ENCODE measurements around the gene GALNT10.

GALNT10 gene

DNA sequence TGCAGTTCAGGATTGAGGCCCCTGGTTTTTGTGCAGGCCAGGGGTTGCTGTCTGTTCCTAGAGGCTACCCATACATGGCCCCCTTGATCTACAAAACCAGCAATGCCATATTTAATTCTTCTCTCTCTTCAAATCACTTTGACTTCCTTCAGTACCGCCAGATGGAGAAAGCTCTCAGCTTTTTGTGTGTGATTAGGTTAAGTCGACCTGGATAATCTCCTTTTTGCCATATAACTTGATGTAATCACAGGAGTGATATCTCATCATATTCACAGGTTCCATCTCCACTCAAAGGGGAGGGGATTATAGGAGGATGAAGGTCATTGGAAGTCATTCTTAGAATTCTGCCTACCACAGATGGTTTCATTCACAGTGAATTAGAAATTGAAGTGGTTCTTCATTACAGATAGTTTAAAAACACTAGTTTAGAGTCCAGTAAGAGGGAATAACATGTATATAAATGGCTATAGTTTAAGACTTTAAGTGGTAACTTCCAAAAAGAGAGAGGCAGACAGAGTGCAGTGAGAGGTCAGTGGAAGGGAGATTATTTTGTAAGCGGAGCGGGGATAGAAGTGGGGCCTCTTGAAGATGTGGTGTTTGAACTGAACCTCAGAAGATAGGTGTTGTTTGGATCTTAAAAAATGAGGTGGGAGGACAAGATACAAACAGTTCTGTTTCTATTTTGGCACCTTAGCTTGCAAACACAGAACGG is 85.9 kb downstream of the GALNT10 start:
- intact Hi-C loops (cut with DNase I), result no loop called here
- no peak for DNase-seq

DNA sequence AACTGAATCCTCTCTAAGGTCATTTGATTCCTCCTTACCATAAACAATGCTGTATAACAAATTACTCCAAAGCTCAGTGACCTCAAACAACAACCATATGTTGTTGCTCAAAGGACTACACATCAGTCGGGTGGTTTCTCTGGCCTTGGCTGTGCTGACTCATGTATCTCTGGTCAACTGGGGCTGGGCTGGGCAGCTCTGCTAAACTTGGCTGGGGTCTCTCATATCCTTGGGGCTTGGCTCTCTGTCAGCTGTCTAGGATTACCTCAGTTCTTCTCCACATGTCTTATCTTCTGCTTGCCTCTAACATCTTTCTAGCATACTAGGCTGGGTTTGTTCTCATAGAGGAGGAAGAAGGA is 86.4 kb downstream of the GALNT10 start:
- no peak for DNase-seq
- intact Hi-C loops (cut with DNase I), result no loop called here

DNA sequence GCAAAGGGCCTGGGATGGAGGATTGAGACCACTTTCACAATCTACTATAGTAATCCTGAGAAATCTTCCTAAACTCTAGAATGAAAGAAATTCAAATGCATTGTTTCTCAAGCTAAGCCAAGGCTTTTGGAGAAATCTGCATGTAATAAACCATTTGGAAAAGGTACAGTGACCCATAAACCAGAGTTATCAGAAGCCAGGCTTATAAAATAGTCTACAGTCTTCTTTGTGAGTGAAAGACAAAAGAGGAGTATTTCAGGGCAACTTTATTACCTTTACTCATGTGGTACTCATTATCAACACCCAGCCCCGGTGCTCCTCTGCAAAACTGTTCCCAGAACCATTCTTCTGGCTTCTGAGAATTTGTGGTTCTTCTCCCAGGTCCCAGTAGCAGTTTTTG is 87.0 kb downstream of the GALNT10 start:
- intact Hi-C loops (cut with DNase I), result no loop called here
- no peak for DNase-seq

DNA sequence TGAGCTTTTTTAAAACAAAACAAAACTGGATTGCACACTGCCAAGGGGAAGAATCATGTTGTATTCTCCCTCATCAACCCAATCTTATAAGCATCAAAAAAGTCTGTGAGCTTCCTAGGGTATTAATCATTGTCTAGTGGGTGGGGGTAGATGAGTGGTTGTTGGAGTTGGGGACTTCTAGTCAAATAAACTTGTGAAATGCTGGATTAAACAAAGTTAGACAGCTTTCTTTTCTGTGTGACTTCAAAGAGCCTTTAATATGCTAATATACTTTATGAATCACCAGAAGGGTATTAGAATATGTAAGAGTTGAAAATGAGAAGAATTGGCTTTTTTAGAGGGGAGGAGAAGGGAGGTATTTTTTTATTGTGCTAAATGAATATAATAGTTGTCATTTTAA is 87.7 kb downstream of the GALNT10 start:
- DNase-seq, result no peak
- intact Hi-C loops (cut with DNase I), result no loop called here

DNA sequence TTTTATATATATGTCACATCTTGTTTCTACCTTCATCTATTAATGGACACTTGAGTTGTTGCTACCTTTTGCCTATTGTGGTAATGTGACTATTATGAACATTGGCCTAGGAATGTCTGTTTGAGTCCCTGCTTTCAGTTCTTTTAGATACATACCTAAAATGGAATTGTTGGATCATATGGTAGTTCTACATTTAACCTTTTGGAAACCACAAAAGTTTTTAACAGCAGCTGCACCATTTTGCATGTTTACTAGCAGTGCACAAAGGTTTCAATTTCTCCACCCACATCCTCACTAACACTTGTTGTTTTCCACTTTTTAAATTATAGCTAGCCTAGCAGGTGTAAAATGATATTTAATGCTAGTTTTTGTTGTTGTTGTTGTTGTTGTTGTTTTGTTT is 88.4 kb downstream of the GALNT10 start:
- no peak for DNase-seq
- intact Hi-C loops (cut with DNase I), result no loop called here

DNA sequence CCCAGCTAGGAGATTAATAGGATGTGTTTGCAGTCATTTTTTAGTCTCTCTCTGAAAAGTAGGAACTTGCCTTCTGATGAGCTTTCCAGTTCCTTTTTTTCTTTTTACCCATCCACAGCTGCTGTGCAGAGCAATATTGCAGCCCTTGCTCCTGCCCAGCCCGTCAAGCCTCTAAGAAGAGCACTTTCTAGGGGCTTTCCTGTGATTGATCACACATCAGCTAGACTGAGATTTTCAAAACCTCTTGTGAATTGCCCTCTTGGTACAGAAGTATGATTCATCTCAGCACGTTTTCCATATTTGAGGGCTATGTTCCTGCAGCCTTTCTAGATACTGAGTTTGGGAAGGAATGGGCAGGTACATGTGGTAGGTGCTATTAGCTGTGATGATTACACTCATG is 93.9 kb downstream of the GALNT10 start:
- no peak for DNase-seq
- intact Hi-C loops (cut with DNase I), result no loop called here

DNA sequence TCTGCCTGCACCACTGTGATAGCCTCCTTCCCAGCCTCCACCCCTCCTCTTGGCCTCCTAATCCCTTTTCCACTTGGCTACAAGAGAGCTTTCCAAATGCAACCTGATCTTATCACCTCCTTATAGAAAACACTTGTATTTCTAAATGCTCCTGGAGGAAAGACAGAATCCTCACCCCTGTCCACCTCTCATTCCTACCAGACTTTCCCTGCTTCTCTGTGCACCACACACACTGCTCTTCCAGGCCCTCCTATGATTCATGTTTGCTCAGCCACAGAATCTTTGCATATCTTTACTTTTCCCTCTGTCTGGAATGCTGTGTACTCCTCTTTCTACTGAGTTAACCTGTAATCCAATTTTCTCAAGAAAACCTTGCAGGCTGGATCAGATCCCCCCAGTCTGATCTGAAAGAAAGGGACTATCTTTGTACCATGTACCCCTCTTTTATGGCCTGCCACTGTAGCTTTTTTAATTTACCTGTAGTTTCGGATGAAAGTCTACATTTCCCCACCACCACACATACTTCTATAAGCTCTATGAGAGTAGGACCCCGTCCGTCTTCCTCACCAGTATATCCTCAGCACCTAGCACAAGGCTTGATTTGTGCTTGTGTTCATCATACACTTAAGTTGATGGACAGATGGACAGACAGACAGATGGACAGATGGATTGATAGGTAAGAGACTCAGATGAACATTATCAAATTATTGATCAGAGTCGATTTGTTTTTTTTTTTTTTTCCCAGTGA is 95.3 kb downstream of the GALNT10 start:
- no peak for DNase-seq
- intact Hi-C loops (cut with DNase I), result no loop called here

DNA sequence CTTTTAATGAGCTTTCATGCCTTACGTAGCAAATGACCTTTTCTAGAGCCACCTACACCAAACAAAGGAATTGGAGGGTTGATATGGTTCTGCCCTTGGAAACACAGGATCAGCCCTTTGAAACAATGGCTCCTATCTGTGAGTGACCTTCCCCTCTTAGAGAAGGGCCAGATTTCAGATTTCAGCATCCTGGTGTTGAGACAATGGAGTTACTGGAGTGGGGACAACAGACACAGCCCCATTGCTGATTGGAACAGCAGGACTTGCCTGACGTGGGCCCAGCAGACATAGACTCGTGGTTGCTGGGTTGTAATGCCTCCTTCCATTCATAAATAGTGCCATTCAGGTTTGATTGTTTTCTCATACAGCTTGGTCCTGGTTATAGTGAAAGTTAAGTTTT is 96.0 kb downstream of the GALNT10 start:
- intact Hi-C loops (cut with DNase I), result no loop called here
- no peak for DNase-seq

DNA sequence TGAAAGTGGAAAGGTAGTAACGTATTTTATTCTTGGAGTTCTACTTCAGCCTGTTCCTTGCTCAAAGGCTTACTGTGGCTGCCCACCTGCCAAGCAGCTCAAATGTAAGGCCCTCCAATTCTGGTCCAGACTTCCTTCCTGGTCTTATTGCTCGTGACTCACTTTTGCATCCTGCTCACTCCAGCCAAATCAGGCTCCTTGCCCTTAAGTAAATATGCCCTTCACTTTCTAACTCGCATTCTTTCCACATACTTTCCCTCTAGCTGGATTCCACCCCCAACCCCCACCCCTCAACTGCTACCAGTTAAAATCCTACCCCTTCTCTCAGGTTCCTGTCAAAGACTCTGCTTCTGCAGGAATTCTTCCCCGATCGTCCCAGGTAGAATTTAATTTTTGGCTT is 96.6 kb downstream of the GALNT10 start:
- DNase-seq, result no peak
- intact Hi-C loops (cut with DNase I), result no loop called here

DNA sequence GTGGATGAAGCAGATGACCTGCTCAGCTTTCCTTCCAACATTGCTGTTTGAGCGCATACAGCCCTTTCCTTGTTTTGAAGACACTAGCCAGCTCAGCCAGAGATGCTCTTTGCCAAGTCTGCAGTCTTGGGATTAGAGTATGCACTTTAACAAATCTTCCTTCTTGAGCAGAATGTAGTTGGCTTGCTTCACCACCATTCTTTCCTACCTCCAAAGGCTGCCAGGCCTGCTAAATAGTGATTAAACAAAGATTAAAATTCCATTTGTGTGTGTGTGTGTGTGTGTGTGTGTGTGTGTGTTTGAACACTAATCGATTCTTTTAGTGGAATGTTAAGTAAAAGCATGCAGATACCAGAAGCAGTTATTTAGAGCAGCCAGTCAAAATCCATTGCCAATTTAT is 97.6 kb downstream of the GALNT10 start:
- DNase-seq, result peak in 11 of 42 donors; percentile 13 to 57 (median 33)
- intact Hi-C loops (cut with DNase I), result no loop called here

DNA sequence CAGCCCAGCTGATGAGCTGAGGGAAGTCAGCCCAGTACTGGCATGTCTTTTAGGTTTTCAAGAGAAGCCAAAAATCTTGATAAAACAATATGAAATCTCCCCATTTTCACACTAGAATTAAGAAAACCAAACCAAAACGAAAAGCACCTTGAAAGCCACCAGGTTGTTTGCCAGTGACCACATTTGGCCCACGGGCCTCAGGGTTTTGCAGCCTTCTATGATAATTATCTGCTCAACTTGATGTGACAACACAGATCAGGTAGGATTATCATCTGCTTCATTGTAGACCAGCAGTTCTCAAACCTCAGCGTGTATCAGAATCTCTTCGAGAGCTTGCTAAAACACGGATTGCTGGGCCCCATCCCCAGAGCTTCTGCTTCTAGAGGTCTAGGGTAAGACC is 101.4 kb downstream of the GALNT10 start:
- intact Hi-C loops (cut with DNase I), result no loop called here

DNA sequence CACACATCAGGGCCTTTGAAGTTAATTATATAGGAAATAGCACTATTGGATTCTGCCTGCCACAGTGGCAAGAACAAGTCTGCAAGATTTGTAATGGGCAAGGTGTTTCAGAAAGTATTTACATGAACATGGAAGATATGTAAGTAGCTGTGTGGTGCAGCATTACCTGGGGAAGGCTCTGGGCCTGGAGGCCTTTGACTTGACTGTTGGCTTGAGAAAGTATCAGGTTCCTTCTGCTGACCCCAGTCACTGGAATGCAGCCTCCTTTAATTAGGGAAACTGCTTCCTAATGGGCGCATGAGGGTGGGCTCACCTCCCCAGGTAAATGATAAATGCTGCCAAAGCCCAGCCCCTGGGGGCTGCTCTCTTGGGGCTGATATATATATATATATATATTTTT is 102.7 kb downstream of the GALNT10 start:
- intact Hi-C loops (cut with DNase I), result no loop called here
- no peak for DNase-seq

More for the DNA sequence above, 101.4 kb downstream of the GALNT10 start:
- DNase-seq, result no peak

DNA sequence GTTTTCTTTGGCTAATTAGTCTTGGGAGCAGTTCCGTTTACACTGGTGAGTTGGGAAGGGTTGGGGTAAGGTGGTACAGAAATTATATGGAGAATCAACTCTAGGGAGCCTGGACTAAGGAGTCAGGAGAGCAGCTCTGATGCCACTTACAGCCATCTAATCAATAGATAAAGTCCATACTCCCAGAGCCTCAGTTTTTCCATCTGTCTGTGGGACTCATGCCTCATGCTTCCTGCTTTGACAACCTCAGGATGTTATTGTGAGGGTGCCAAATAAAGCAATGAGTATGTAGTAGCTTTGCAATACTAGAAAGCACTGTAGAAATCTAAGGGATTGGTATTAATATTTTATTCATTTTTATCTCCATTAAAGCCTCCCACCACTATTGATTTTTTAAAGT is 105.0 kb downstream of the GALNT10 start:
- intact Hi-C loops (cut with DNase I), result no loop called here
- DNase-seq, result no peak

DNA sequence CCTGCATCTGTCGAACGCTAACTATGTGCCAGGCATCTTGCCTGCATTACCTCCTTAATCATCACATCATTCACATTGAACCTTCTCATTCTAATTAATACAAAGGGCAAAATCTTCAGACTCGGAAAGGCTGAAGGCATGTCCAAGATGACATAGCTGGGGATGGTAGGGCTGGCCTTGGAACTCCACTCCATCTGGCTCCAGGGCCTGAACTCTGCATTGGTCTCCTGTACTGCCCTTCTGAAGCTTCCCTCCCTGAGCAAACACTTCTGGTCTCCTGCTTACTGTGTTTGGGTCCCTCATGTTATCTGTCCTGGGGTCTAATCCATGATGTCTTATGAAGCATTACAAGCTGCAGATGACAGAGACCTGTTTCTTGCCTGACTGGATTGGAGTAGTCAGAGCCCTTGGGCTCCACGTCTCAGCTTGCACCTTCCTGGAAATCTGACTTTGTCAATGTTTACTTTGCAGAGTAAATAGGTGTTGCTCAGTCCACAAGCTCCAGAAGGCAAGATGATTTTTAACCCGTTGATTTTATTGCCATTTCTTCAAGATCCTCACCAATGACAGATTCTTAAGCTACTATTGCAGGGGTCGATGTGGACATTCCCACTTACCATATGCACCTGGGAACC is 106.1 kb downstream of the GALNT10 start:
- DNase-seq, result no peak
- intact Hi-C loops (cut with DNase I), result no loop called here

DNA sequence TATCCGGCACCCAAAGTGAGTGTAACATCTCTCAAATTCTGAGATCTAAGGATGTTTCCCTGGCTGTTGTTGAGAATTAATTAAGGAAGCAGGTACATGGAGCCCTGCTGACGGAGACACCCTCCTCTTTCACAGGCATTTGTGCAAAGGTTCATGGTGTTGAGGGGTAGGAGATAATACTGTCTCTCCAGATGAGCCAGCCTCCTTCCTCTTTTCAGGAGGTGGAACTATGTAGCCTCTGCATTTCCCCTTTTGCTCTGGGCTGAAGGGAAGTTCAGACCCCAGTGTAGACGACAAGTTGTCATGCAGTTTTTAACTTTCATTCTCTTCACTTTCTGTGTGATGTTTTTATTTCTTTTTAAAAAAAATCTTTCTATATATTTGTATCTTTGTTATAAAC is 107.5 kb downstream of the GALNT10 start:
- peak in 1 of 42 donors; percentile 39 for DNase-seq
- intact Hi-C loops (cut with DNase I), result no loop called here

DNA sequence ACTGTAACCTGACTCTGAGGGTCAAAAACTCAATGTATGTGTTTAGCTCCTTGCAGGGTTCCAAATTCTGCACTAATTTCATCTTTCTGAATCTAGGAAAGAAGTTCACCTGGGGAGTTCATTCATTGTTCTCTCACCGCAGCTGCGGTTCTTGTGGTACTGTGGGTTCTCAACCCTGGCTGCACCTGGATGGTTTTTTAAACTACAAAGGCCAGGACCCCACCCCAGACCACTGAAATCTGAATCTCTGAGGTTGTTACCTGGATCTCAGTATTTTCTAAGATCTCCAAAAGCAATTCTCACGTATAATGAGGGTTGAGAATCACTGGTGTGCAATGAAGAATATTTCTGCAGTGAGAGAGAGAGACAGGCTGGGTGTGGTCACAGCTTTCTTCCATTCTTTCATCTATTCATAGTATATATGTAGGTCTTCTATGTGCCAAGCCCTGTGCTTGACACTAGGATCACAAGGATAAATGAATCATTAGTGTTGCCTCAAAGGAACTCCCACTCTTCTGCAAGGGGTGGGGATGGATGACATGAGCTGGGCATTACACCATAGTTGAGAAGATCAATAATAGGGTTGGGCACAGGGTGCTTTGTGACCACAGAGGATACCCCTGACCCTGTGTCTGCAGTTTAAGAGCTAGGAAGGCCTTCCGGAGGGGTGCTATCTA is 109.8 kb downstream of the GALNT10 start:
- intact Hi-C loops (cut with DNase I), result no loop called here

DNA sequence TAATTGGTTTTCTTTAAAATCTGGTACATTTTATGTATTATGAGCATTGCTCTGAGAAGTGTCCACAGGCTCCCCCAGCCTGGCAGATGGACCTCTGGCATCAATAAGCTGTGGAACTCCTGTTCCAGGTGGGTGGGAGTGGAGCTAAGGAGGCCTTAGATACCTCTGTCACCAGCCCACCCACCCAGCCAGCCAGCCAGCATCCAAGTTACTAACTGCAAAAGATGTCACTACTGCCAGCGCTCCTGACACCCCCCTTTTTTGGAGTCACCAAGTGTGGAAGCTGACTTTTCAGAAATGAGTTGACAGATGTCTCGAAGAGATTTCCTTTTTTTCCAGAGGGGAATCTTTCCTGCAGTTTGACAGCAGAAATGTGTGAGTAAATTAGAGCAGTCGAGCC is 111.2 kb downstream of the GALNT10 start:
- intact Hi-C loops (cut with DNase I), result no loop called here
- peak in 19 of 42 donors; percentile 6 to 48 (median 24) for DNase-seq

More for the DNA sequence above, 109.8 kb downstream of the GALNT10 start:
- peak in 1 of 42 donors; percentile 5 for DNase-seq

DNA sequence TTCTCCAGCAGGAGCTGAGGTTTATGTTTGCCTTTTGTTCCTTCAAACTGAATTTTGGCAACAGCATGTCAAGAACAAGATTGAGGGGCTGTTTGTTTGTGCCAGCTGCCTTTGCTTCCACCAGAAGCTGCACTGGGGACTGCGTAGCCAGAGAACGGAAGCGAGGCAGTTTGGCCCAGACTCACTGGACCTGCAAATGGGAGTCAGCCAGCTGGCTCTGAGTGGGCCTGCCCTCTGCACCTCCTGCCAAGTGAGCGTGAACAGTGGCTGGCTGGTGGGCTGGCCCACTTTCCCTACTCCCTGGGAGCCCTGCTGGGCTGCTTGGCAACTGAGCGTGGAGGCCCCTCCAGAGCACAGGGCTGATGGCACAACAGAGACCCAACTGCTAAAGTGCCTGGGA is 111.6 kb downstream of the GALNT10 start:
- intact Hi-C loops (cut with DNase I), result no loop called here
- DNase-seq, result peak; percentile 46 to 90 (median 68)

DNA sequence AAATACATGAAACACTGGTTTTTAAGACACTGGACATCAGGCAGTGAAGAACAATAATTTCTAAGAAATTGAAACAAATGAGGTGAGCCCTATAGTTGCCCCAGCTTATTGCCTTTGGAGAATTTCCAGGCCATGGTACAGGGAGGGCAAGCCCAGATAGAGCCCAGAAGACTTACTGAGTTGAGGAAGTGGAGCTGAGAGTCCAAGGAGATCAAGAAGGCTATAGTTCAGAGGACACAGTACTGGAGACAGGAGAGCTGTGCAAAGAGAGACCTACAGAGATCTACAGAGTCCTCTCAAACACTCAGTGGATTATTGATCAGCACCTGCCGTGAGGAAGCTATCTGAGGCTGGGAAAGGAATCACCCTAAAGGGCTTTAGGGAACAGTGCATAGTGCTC is 112.6 kb downstream of the GALNT10 start:
- intact Hi-C loops (cut with DNase I), result no loop called here
- no peak for DNase-seq

Measured in head of caudate nucleus (tissue), 42 donors.